Anterior cingulate cortex (tissue), 58 donors: Measurements from ENCODE around the gene TAF4.
"Not testable (repeated sequence)": the region's sequence is repeated elsewhere in the genome, so short reads cannot be mapped to it uniquely, and the experiment has no call there.

Source experiments
- DNase-seq, 58 donors: peaks; one replicate each; lab custom pipeline; 2025; lab: John Stamatoyannopoulos, UW

Gene TAF4

DNA sequence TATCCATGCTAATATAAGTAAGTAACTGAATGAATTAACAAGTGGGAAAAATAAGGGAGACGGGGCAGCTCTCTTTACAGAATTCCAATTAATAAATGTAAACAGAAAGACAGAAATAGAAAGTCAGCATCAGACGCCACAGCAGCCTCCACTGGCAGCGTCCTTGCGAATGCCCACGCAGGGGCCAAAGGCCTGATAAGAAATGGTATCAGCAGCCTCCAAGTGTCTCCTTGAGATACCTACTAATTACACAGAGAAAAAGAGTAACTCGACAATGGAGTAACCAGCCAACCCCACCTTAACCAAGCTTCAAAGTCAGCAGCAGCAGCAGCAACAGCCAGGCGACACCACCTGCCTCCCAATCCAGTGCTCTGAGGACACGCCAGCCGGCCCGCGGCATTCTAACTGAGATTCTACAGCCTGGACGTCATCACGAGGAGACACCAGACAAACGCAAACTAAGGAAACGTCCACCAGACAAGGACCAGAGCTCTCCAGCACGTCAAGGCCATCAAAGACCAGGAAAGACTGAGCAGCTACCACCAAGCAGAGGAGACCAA is 78.8 kb downstream of the TAF4 start:
- DNase-seq: no peak

DNA sequence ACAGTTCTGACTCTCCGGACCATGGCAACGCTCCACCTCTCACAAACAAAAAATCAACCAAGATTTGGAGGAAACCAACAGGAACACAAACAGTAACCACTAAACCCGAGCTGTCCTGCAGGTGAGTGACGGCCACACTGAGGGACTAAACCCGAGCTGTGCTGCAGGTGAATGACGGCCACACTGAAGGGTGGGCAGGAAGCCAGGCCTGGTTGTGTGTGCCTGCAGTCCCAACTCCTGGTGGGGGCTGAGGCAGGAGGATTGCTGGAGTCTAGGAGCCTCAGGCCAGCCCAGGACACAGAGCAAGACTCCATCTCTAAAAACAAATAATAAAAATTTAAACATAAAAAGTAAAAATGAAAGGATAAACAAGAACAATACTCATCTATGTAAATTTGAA is 80.6 kb downstream of the TAF4 start:
- no peak for DNase-seq

DNA sequence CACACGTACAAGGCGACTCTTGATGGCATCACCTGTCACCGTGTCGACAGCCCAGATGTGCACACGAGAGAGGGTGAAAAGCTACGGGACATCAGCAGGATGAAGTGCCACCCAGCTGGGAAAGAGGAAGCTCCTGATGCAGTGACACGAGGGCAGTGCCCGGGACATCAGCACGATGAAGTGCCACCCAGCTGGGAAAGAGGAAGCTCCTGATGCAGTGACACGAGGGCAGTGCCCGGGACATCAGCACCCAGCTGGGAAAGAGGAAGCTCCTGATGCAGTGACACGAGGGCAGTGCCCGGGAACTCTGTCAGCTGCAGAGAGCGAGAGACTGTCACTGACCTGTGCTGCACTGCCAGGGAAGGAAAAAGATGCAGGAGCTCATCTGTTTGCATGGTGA is 81.2 kb downstream of the TAF4 start:
- DNase-seq: not testable (repeated sequence)

DNA sequence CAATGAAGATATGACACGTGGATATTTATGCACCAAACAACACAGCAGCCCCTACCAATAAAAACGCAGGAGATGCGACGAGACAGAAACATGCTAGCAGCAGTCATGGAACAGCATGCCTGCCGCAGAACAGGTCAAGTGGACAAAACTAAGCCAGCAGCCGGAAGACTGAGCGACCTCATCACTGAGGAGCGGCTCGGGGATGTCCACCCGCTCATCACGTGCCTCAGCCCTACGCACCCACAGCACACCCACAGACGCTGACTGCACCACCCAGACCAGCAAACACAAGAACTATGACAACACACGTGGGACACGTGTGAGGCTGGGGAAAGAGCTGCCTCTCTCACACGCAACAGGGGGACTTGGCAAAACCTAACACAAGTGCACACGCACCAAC is 81.7 kb downstream of the TAF4 start:
- DNase-seq: no peak

DNA sequence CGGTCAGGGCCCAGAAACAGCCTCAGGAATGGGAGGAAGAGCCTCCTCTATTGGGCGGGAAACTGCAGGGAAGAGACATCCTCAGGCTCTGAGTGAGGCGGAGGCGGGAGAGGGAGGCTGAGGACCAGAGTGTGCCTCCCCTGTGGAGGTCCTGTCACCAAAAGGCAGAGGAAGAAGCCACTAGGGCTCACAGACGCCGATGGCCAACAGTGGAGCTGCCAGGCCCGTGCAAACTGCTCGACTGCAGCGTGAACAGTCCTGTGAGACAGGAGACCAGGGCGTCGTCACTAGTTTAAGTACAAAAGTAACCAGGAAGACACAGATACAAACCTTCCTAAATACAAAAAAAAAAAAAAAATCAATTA is 82.7 kb downstream of the TAF4 start:
- no peak for DNase-seq

DNA sequence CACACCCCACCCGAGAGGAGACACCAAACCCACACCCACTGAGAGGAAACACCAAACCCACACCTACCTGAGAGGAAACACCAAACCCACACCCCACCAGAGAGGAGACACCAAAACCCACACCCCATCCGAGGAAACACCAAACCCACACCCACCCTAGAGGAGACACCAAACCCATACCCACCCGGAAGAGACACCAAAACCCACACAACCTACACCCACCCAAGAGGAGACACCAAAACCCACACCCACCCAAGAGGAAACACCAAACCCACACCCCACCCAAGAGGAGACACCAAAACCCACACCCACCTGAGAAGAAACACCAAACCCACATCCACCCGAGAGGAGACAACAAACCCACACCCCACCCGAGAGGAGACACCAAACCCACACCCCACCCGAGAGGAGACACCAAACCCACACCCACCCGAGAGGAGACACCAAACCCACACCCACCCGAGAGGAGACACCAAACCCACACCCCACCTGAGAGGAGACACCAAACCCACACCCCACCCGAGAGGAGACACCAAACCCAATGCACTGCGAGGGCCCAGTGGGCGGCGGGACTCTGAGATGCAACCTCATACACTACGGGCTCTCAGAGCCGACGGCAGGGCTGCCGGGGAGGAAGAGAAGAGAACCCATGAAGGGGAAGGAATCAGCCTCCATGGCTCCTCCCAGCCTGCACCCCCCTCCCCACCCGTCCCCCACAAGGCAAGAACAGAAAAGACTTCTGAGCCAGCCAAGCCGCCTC is 83.3 kb downstream of the TAF4 start:
- no peak for DNase-seq

DNA sequence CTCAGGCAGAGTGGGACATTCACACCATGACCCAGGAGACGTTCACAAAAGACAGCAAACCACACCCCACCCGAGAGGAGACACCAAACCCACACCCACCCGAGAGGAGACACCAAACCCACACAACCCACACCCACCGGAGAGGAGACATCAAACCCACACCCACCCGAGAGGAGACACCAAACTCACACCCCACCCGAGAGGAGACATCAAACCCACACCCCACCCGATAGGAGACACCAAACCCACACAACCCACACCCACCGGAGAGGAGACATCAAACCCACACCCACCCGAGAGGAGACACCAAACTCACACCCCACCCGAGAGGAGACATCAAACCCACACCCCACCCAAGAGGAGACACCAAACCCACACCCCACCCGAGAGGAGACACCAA is 84.0 kb downstream of the TAF4 start:
- not testable (repeated sequence) for DNase-seq

DNA sequence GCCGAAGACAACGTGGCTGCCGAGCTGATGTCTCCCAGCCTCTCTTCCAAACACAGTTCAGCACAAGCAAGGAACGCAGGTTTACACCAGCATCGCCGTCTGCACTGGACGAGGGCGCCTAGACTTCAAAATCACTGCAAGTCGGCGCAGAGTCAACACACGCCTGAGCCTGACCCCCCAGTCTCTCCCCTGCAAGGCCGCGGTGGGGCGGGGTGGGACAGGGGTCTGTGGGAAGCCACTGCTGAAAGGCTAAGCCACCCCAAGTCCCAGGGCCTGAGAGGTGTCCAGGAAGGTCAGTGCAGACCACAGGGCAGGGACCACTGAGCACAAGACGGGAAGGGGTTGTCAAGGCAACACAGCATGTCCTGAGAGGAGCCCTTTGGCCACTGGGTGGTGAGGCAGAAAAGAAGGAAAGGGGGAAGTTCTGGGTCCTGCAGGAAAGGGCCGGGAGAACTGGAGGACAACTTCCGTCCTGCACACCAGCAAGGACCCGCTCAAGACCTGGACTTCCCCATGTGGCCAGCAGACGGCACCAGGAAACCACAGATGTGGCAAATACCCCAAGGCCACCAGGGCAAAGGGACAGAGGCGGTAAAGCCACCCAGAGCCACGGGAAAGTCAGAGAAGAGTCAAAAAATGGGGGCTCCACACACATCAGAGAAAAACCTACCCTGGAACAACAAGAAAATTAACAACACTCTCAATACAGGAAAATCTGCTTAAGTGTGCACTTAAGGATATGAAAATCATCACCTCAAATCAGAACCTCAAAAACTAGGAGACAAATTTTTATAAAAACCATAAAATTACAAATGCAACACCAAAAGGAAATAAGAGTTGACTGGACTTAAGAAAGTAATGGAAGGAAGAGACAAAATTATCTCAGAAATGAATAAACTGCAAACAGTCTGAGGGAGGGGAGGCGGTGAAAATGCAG is 84.8 kb downstream of the TAF4 start:
- no peak for DNase-seq

DNA sequence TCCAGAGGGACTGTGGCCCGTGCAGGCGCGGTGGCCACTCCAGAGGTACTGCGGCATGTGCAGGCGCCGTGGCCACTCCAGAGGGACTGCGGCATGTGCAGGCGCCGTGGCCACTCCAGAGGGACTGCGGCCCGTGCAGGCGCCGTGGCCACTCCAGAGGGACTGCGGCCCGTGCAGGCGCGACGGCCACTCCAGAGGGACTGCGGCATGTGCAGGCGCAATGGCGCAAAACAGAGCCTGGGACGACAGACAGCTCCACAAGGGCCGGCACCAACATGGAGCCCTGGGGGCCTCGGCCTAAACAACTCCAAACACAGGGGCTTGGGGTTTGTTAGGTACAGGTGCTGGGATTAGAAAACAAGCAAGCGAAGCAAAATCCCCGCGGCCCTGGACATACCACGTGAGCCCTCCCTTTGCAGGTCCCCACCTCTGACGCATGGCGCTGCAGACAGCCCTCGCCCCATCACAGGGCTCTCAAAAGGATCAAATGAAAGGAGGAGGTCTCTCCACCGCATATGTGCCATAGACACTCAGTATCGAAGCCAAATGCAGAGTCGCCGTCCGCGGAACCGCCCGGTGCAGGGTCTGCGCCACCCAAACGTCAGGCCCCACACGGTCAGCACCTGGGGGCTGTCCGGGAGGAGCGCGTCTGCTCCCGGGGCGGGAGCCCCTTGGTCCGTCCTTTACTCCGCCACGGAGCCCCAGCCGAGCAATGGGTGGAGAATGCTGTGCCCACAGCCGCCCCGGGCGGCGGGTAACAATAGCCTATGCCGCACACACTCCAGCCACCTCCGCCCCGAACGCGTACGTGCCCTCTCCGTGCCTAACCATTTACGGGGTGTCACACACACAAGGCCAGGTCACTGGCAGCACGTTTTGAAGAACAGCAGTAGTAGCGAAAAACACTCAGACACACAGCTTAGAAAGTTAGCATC is 85.7 kb downstream of the TAF4 start:
- no peak for DNase-seq

DNA sequence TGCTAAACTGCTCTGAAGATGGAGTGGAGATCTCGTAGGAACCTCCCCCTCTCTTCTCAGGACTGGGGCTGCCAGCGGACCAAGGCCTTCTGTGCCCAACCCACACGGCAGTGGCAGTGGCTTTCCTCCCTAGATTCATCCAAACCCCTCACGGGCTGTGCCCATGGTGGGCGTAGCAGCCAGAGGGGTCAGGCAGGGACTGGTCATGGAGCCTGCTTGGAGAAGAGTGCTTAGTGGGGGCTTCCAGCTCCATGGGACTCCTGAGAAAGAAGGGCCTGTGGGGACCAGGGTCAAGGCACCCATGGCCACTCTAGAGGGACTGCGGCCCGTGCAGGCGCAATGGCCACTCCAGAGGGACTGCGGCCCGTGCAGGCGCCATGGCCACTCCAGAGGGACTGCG is 86.6 kb downstream of the TAF4 start:
- no peak for DNase-seq

DNA sequence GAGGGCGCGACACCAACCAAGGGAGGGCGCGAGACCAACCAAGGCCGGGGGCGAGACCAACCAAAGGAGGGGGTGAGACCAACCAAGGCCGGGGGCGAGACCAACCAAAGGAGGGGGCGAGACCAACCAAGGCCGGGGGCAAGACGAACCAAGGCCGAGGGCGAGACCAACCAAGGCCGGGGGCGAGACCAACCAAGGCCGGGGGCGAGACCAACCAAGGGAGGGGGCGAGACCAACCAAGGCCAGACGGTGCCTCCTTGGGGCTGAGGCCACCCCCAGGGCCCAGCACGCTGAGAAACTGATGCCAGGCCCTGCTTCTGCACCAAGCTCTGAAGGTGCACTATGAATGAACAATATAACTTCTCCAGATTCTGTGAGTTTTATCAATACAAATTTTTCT is 87.2 kb downstream of the TAF4 start:
- no peak for DNase-seq

DNA sequence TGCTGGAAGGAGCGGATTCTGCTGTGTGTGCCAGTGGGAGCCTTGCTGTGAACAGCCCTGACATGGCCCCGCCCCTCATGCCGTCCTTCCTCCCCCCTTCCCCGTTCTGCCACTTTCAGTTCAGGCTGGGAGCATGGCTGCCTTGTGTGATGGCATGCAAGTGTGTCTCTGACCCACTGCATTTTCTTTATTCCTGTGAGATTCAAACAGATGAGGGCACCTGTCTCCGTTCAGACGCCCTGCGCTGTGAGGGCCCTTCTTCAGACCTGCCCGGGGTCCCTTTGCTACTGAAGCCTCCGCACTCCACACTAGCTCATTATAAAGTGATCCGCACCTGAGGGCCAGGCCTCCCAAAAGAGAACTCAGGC is 88.3 kb downstream of the TAF4 start:
- DNase-seq: no peak

DNA sequence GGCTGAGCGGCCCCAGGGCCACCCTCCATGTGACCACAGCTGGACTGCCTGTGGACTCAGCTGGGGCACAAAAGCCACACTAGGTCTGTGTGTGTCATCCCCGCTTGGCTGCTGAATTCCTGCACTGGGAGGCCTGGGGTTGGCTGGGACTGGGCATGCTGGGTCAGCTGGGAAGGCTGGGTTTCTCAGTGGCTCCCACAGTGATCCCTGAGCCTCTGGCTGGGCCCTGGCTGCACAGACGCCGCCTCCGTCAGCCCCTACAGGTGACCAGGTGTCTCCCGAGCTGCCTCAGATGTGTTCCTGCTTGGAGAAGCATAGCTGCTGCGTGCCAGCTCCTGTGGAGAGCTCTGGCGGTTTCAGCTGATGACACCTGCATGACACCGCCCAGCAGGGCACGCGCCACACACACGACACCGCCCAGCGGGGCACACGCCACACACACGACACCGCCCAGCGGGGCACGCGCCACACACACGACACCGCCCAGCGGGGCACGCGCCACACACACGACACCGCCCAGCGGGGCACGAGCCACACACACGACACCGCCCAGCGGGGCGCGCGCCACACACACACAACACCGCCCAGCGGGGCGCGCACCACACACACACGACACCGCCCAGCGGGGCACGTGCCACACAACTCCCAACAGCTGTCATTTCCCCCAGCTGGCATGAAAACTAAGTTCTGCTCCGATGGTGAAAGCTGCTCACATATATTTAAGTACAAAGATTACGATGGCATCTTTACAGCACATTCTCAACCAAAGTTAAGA is 88.8 kb downstream of the TAF4 start:
- DNase-seq: peak in 7 of 58 donors; percentile 15 to 43 (median 30)

DNA sequence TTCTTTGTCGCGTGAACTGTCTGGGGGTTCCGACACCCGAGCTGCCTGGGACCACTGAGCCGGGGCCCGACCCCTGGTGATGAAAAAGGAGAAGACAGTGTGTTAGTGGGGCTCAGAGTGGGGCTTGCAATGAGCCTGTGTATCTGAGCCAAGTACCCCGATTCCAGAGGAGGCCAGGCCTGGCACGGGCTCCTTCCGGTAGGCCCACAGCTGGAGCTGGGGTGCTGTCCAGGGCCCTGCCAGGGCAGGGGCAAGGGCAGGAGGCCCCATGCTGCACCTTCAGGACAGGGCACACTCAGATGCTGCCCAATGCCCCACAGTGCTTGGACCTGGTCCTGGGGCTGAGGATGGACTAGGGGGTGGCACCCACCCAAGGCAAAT is 89.4 kb downstream of the TAF4 start:
- DNase-seq: no peak

DNA sequence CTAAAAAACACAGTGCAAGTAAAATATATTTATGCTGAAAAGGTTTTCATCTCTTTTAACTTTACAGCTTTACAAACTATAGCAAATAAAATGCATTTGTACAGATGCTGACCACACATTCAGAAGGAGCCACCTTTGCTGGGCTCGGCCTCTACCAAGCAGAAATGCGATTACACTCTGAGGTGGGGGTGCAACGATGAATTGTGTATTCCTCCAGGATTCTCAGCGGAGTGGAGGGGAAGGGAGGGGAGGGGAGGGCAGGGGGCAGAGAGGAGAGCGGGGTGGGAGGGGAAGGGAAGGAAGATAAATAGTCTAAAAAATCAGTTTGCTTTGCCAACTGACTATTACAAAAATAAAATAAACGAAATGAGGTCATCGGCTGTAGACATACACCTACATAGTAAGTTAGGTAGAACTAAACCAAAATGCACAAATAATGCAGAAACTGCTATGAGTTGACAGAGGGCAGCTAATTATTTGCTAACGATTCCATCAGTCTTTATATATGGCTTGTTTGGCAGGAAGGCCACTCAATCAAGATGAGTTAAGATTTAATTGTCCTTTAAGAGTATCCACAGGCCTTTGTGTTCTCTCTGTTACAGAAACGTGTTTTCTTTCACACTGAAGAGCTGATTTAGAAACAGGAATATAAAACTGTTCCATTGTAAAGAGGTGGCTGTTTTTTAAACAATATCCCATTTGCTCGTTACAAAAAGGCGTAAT is 90.1 kb downstream of the TAF4 start:
- no peak for DNase-seq

DNA sequence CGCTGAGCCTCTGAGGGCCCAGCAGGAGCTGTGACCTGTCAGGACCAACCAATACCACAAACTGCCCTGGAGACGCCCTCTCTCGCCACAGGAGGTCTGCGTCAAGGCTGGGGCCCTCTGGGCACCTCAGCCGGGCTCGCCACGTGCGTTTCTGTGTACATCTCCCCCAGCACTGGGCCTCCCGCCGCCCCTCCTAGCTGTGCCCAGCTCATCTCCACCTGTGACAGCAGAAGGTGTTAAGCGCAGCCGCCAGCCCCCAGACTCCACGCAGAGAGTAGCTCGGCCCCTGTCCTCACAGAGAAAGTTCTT is 91.4 kb downstream of the TAF4 start:
- no peak for DNase-seq

DNA sequence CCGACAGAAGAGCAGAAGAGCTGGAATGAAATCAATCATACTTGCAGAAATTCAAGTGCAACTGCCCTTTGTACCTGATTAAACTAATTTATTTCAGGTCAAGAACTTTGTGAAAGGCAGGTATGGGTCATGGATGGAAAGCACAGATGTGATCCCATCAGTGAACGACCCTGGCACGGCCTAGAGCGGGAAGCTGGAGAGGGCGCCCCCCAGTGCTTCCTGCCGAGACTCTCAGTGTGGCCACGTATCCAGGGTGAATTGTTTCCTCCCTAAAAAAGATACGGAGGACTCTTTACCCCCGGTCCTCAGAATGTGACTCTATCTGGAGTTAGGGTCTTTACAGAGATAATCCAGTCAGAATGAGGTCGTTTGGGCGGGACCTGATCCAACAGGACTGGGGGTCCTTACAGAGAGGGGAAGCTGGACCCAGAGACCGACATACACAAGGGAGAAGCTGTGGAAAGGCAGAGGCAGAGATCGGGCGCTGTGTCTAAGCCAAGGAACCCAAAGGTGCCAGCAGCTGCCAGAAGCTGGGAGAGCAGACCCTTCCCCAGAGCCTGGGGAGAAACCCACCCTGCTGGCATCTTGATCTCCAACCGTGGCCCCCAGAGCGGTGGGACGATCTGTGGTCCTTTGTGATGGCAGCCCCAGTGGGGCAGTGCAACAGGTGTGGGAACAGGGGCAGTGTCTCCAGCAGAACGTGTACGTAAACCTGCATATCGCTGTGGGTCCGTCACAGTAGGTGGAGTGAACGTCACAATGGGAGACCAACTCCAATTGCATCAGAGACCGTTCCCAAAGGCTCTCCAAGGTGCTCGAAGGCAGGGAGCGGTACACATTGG is 91.9 kb downstream of the TAF4 start:
- no peak for DNase-seq
